CD4-positive, alpha-beta T cell treated with Interleukin-15 for 4 hours (primary cell): ENCODE results near the gene MOB2.

Experiments
- DNase-seq: peaks from one replicate; pipeline ENCODE4 v3.0.0-alpha.2; 2020; ENCODE audit warnings: low spot score

Gene MOB2

DNA sequence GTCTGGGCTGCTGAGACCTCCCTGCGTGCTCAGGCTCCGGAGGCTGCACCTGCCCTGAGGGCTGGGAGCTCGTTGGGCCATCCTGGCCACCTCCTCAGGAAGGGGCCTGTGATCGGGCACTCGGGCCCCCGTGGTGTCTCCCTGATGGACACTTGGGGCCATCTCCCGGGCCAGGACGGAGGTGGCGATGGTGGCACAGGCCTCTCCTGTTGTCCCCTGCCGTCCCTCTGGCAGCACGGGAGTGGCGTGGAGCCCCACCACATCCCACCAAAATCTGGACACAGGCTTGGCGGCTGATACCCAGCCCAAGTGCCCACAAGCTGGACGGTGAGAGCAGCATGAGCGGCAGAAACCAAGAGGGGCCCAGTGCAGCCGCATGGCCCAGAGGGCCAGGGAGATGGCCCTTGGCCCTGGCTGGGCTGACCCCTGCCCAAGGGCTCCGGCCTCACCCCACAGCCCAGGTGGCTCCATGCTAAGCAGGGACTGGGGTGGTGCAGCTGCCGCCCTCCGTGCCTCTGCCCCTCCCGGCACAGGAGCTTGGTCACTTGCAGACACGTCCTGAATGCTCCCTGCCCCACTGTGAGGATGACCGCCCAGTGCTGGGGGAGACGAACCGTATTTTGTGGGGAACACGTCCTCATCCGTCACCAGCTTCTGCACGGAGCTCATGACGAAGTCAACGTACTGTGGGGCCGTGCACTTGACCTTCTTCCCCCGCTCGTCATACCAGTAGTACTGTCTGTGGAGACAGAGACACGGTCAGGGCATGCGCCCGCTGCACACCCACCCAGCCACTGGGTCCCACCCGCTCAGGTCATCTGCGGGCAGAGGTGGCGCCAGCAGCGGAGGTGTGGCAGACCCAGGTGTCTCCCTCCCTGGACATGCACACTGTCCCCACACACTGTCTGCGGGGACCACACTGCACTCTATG, 15.6 kb downstream of the MOB2 start:
- no peak for DNase-seq

DNA sequence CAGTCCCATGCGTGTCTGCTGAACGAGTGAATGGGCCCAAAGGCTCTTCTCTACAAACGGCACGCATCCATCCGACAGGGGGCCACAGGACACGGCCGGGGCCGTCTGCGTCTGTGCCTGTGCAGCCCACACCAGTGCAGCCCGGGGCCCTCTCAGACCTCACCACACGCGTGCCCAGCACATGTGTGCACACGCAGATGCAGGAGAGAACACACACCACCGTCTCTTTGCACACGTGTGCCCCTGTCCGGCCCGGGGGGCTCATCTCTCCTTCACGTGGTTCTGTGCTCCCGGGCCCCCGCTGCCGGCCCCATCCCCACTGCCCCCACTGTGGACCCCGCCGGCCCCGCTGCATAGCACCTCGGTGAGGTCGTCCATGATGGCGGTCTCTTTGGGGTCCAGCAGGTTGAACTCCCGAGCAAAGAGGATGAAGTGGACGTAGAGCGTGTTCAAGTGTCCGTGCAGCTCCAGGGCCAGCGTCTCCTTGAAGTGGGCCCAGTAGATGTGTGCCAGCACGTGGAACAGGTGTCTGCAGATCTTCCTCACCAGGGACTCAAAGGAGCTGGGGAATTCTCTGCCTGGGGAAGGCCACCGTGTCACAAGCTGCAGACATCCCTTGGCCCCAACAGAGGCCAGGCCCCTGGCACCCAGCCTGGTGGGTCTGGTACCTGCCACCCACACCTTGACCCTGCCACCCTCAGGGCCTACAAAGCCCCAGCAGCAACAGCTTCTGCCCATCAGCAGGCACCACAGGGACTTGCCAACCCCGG, 16.5 kb downstream of the MOB2 start:
- no peak for DNase-seq

DNA sequence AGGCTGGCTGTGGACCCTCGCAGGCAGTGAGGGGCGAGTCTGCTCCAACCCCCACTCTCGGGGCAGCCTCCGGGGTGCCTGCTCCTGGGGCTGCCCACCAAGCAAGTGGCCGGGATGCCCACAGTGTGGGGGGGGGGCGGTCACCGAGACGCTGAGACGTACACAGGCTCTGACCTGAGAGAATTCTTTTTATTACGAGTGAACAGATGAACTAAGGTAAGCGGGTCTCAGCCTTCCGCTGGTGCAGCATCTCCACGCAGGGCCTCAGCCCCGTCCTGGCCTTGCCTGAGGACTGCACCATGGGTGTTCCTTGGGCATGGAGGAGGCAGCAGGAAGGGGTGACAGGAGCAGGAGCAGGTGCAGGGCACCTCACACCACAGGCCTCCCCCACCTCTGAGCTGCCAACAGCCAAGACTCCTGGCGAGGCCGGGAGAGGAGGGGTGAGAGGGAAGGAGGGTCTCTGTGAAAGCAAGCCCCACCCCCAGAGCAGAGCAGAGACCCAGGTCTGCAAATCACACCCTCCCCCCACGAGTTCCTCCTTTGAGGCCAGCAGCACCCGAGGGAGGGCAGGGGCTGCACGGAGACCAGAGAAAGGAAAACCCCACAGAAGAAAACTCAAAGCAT, 17.2 kb downstream of the MOB2 start:
- DNase-seq = no peak

DNA sequence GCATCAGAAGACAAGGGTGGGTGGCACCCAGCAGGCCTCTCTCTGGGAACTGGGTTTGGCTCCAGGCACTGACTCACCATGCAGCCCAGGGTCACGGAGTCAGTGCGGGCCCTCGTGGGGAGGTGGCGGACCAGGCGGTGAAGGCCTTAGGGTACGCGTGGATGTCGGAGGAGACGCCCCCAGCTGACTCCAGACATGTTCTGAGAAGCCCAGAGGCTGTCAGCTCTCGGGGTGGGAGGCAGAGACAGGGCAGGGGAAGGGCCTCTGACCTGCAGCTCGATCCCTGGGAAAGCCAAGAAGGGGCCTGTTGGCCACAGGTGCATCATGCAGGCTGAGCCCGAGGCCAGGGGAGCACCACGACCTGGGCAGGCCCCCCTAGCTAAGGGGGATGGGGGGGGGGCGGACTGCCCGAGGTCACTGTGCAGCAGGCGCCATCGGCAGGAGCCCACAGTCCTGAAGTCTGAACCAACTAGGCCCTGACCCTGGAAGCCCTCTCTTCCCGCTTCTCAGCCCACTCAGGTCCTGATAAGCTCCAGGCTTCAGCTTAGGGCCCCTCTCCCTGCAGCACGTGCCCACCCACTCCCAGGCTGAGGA, 18.0 kb downstream of the MOB2 start:
- DNase-seq = no peak

DNA sequence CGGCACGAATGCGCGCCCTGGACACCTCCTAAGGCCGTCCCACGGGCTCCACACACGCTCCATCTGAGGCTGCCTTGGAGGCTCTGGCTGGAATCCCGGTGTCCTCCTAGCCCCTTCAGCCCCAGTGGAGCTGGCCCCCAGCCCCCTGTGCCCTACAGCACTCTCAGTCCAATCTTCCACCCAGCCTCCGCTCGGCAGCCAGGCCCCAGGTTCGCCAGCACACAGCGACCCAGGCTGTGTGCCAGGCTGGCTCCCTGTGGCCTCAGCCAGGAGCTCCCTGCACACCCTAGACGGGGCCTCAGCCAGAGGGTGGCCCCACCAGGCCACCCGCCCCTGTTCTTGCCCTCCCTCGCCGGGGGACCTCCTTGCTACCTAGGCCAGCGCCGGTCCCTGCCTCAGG, 18.6 kb downstream of the MOB2 start:
- no peak for DNase-seq

DNA sequence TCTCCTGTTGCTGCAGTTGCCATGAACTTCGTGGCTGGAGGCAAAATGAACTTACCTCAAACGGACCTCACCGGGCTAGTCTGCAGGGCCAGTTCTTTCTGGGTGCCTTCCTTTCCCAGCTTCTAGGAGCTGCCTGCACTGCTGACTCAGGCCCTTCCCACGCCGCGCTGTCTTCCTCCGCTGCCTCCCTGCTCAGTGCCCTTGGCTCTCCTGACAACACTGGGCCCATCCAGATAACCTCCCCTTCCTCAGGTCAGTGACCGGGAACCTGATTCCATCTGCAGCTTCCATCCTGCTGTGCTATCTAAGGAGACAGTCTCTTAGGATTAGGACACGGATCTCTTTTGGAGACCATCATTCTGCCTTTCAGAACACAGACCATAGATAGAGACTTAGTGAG, 19.3 kb downstream of the MOB2 start:
- no peak for DNase-seq

DNA sequence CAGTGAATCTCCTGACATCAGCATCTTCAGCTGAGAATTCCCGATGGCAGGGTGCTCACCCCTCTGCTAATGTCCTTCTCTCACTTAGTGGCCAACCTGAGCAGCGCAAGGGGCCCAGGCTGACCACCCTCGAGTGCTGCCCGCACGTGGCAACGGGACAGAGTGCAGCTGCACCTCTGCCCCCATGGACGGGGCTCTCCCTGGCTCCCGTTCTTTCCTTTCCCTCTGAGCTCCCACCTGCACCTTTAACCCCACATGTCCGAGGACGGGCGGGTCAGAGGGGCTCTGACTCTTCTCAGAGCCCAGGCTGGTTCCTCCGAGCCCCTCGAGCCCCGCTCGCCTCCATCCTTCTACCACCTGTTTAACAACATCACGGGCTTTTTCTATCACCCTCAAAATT, 19.8 kb downstream of the MOB2 start:
- no peak for DNase-seq

DNA sequence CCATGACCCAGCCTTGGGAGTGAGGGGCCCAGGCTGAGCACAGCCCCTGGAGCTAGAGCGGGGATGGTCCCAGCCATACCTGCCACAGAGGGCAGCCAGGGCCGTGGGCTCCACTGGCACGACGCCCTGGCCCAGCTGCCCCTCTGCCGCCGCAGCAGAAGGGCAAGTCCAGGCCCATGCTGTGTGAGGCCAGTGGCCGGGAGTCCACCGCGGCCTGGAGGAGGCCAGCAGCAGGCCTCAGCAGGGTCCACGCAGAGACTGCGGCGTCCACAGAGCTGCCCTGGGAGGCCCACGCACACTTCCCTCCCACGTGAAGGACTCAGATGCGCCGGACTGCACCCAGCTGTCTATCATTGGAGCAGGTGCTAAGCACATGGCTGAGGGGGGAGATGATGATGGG, 23.5 kb downstream of the MOB2 start:
- DNase-seq = no peak

DNA sequence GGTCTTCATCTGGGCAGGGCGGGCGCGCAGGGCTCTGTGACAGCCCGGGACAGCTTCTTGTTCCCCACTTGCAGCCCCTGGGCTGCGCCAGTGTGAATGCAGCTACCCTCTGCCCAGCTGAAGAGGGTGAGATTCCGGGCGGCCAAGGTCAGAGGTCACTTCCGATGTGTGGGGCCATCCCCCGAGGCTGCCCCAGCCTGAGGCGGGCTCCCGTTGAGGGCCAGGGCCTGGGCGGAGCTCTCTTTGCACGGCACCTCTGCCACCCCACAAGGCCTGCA, 23.9 kb downstream of the MOB2 start:
- DNase-seq = no peak

DNA sequence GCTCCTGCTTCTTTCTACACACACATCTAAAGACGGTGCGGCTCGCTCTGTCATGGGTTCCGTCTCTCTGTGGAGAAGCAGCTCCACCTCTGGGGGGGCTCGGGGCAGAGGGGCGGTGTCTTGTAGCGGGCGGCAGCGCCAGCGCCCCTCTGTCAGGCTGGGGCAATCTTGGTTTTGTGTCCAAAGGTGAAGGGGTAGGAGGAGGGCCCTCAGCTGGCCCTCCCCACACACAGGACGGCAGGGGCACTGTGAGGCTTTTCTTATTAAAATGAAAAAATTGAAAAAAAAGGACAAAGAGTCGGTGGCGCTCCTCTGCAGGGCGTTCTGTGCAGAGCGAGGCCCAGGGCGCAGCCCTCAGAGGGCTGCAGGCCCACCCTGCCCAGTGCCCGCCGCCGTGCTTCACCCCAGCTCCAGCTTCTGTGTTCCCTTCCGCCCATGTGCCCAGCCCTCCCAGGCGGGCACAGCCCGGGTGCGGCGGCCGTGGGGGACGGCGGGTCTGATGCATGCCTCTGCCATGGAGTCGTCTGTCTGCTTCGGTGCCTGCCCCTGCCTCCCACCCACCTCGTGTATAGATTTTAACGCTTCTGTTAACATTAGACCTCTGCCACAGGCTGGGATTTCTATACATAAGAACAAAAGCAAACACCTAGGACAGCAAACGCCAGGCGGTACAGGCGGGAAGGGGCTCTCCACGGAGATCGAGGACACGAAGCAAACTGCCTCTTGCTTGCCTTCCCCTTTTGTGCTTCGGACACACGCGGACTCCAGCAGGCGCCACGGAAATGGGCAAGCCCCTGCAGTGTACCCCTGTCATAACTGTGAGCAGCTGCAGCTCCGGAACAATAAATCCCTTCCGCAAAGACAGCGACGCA, 24.5 kb downstream of the MOB2 start:
- no peak for DNase-seq

DNA sequence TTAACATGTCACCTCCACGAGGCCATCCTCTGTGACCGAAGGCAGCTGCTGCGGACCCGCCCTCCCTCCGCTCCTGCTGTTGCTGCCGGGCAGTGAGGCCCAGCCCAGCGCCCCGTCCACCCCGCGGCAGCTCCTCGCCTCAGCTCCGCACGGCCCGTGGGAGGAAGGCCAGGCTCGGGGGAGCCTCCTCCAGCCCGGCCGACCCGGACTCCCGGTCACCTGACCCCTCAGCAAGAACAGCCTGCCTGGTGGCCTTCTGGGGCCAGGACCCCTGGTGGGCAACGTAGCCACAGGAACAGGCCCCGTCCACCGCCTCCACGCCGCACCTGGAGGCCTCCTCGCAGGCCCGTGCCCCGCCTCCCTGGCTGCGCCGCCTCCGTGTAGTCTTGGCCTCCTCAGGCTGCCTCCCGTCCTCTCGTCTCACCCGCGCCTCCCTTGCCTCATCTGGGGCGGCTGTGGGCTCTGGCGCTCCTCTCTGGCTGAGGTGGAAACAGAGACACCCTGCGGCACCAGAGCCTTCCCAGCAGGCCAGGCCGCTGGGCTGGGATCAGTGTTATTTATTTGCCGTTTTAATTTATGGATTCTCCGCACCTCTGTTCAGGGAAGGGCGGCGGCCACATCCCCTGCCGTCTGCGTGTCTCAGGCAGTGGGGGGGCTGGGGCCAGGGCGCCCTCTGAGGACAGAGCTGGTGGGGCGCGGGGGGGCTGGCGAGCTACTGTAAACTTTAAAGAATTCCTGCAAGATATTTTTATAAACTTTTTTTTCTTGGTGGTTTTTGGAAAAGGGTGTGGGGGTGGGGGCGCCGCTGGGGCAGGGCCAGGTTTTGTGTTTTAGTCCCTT, 25.4 kb downstream of the MOB2 start:
- DNase-seq = no peak

DNA sequence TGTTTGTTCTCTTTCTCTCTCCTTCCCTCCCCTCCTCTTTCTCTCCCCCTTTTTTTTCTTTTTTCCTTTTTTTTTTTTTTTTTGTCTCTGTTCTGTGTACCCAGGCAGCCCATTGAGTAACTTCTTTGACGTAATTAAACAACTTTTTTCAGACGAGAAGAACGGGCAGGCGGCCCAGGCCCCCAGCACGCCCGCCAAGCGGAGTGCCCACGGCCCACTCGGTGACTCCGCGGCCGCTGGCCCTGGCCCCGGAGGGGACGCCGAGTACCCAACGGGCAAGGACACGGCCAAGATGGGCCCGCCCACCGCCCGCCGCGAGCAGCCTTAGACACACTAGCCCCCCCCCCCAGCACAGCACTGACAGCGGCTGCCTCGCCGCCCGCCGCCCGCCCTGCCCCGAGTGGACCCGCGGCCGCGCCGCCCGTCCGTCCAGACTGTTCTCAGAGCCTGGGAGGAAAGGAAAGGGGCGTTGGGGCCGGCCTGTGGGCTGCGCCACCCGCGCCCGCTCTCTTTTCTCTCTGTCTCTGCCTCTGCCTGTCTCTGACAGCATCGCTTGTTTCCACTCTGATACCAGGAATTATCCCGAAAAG, 26.1 kb downstream of the MOB2 start:
- no peak for DNase-seq

DNA sequence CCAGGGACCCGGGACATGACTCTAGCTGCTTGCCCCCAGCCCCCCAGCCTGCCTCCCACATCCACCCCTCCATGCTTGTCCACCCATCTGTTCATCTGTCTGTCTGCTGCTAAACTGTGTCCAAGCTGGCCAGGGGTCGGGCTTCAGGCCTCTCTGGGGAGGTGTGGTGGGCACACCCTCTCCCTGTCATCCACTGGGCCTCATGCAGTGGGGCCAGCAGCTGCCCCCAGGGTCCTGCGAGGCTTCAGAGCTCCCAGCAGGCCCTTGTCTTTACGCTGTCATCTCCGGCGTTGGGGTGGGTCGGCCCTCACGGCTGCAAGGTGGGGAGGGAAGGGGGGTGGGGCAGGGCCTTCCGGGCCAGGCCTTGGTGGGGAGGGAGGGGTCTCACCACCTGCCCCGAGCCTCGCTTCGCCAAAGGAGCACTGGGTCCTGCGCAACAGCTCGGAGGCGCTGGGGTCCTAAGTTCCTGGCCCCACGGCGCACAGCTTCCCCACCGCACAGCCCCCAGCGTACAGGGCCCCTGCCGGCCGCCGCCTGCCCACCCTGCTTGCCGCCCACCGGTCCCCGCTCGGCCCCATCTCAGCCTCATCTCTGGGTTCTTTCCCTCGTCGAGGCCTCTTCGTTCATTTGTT, 26.7 kb downstream of the MOB2 start:
- no peak for DNase-seq

DNA sequence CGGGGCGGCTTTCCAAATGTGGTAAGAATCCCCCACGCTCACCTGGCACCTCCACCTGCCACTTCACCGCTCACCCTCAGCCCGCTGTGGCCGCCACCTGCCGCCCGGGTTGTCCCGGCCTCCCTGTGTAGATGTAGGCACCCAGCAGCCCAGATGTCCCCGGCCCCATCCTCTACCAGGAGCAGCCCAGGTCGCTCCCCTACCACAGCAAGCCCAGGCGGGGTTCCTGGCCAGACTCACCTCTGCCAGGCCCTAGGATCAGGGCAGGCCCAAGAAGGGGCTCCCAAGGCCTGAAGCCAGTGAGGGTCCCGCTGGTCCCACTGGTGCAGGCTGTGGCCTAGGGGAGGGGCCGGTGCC, 27.4 kb downstream of the MOB2 start:
- DNase-seq = no peak

DNA sequence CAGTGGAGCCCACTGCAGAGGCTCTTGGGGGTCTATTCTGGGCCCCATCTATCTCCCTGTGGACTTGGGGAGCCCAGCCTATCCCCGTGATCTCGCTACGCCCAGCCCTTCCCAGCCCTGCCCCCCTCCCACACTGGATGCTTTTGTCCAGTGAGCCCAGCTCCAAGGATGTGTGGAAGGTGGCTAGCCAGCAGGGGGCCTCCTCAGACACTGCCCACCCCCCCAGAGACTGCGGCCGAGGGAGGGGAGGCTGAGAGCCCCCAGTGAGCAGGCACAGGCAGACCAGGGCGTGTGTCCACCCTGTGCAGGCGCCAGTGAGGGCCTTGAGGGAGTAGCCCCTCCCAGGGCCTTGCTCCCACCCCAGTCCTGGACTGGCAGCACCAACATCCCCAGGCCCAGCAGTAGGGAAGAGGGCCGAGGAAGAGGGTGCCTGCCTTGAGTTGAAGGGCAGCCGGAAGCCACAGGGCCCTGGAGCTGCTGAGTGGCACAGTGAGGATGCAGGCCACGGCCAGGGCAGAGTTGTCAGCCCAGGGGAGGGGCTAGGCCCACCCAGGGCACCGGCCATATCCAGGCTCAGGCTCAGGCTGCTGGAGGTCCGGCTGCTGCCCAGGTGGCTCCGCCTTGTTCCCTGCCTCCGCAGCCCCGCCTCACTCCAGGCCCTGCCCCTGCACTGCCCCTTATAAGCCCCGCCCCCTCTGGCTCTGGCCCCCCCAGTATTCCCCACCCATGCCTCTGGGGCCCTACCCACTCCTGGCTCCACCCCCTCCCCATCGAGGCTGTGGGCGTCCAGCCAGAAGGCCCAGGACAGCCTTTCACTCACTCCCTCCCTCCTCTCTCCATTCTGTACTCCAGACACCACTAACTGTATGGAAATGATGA, 28.0 kb downstream of the MOB2 start:
- no peak for DNase-seq

DNA sequence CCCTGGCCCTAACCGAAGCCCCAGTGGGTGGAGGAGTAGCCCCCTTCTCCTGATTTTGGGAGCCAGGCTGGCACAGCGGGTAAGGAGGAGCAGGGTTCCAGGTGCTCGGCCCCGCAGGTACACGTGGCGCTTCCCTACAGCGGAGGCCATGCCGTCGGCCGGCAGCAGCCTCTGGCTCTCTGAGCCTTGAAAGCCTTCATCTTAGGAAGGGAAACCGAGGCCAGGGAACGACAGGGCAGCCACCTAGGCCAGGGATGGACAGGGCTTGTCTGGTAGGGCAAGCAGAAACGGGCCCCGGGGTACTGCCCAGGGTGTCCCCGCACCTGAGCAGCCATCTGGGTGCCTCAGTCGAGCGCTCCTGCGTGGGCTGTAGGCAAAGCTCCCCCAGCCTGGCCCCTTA, 28.7 kb downstream of the MOB2 start:
- no peak for DNase-seq

DNA sequence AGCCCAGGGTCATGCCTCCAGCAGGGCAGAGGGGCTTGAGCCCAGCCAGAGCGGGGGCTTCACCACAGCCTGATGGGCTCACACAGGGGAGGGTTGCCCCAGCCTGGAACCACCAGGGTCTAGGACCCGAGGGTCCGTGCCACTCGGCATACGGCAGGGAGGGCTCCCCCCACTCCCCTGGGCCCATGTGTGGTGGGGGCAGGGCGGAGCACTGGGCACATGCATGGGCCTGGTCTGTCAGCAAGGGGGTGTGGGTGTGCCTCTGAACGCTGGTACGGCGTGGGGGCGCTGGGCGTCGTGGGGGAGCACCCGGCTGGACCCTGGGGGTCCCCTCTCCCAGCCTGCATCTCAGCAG, 29.3 kb downstream of the MOB2 start:
- no peak for DNase-seq

DNA sequence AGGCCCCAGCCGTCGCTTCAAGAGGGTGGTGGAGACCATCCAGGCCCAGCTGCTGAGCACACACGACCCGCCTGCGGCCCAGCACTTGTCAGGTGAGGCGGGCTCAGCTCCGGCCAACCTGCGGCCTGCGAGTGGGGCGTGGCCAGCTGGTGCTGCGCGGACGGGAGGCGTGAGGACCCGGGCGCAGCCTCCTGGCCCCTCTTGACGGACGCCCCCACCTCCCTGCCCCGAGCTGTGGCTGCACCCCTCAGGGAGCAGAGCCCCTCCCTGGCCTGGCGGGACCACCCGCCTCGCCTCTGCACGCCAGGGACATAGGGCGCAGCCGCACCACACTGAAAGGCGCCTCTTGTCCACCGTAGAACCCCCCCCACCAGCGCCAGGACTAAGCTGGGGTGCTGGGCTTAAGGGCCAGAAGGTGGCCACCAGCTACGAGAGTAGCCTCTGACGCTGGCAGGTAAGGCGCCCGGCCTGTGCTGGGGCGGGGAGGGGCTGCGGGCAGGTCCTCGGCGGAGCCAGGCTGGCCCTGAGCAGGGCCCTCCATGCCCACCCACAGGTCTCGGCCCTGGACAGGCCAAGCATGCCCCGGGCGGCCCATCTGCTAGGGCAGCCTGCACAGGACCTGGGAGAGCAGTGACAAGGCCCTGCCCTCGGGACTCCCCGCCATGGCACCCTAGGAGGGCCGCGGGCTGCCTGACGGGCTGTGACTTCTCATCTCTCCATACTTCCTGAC, 29.8 kb downstream of the MOB2 start:
- DNase-seq = no peak

DNA sequence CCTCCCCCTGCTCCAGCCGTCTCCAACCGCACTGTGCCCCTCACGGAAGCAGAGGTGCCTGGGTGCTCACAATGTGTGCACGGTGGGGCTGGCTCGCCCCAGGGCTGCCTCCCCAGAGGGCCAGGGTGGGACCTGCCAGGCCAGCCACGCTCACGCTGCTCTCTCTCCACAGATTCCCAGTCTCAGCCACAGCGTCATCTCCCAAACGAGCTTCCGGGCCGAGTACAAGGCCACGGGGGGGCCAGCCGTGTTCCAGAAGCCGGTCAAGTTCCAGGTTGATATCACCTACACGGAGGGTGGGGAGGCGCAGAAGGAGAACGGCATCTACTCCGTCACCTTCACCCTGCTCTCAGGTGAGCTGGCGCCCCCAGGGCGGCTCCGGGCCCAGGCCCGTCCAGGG, 30.4 kb downstream of the MOB2 start:
- DNase-seq = no peak
